HCT116 (cell line): ENCODE results near the gene ADGRB3. TPM values are rescaled to one million over a fixed set of nuclear protein-coding genes. Genes with fewer than 3 reads are reported as not detected.
A peak's percentile ranks its signal among the peaks of the same experiment; 100 is the strongest.

Source experiments
- ATAC-seq: fragments of 200-7000 bp; cut with Tn5 transposase; 2 replicates; pipeline ENCODE4 v1.9.1; 2020; ENCODE audit warnings: mild to moderate bottlenecking, moderate library complexity
- BruUV-seq: library from RNA; stranded (reverse); fragments of 400-500 nt; replicated peaks from 2 replicates; lab custom pipeline; 2021; lab: Mats Ljungman, UMichigan
- CTCF ChIA-PET: fragments of 300-600 bp; sonication (Branson Sonifier 250); formaldehyde crosslinking; loops from one replicate; lab custom pipeline; 2021; ENCODE audit warnings: antibody characterized with exemption; lab: Charles Lee
- POLR2A ChIA-PET: fragments of 300-600, 350-600 bp; sonication (Branson Sonifier 250); formaldehyde crosslinking; loops from one replicate; lab custom pipeline; 2021; ENCODE audit warnings: antibody characterized with exemption; lab: Charles Lee
- RAD21 ChIA-PET, 2 experiments: fragments of 300-600 bp; sonication (Branson Sonifier 250); formaldehyde crosslinking; loops; one replicate each; lab custom pipeline; 2023; ENCODE audit warnings: low total read pairs in 2 of 2; ENCODE audit not compliant: uncharacterized antibody in 2 of 2, unreplicated experiment in 2 of 2, low non-redundant PET in 1 of 2; lab: Charles Lee
- DNase-seq: peaks from one replicate; pipeline ENCODE4 v3.0.0-alpha.2; 2010; ENCODE audit warnings: low read depth, low spot score
- H2AFZ ChIP-seq: fragments of 200-600 bp; shearing (Covaris generic), sonication (generic); 2 replicates; pipeline ENCODE4 v1.6.1; 2017; ENCODE audit warnings: low read depth, mixed run types, mixed read lengths, antibody characterized with exemption, low read length; ENCODE audit not compliant: poor library complexity, severe bottlenecking
- H3K27ac ChIP-seq: 2 replicates; pipeline ENCODE4 v1.5.1; 2012; ENCODE audit warnings: low read depth, low read length
- H3K27me3 ChIP-seq: fragments of 200-600 bp; sonication (generic); 2 replicates; pipeline ENCODE4 v1.6.1; 2016; ENCODE audit warnings: mixed run types, low read length, mixed read lengths; ENCODE audit not compliant: insufficient read depth
- H3K36me3 ChIP-seq, 2 experiments: fragments of 200-500 bp in 1 of 2; fragments of 200-600 bp in 1 of 2; sonication (Bioruptor generic) in 1 of 2; sonication (generic) in 1 of 2; 2 replicates each; pipeline versions ENCODE4 v1.5.1 to v1.6.1; 2014 to 2016; ENCODE audit warnings: low read length in 2 of 2, inconsistent platforms in 1 of 2, mixed read lengths in 1 of 2, mixed run types in 1 of 2; ENCODE audit not compliant: insufficient read depth in 2 of 2, control insufficient read depth in 1 of 2
- H3K4me1 ChIP-seq, 2 experiments: fragments of 200-600 bp in 1 of 2; sonication (generic) in 1 of 2; 2 replicates each; pipeline versions ENCODE4 v1.5.1 to v1.6.1; 2012 to 2017; ENCODE audit warnings: low read length in 2 of 2, inconsistent platforms in 1 of 2, mild to moderate bottlenecking in 1 of 2, mixed read lengths in 1 of 2, mixed run types in 1 of 2, moderate library complexity in 1 of 2; ENCODE audit not compliant: insufficient read depth in 2 of 2, control insufficient read depth in 1 of 2
- H3K4me2 ChIP-seq: fragments of 200-600 bp; sonication (generic); 2 replicates; pipeline ENCODE4 v1.6.1; 2017; ENCODE audit warnings: mixed run types, low read length, mixed read lengths
- H3K4me3 ChIP-seq, 2 experiments: fragments of 200-600 bp in 1 of 2; sonication (generic) in 1 of 2; replicated peaks in 1 of 2; 2 replicates each; pipeline ENCODE4 v1.5.1; 2011 to 2016; ENCODE audit warnings: low read length in 2 of 2, control low read depth in 1 of 2, low read depth in 1 of 2, mild to moderate bottlenecking in 1 of 2, mixed read lengths in 1 of 2, mixed run types in 1 of 2
- H3K79me2 ChIP-seq: fragments of 200-600 bp; sonication (generic); 2 replicates; pipeline ENCODE4 v1.6.1; 2017; ENCODE audit warnings: mild to moderate bottlenecking, mixed run types, low read length, moderate library complexity, mixed read lengths; ENCODE audit not compliant: insufficient read depth
- H3K9ac ChIP-seq: fragments of 200-600 bp; sonication (generic); 2 replicates; pipeline ENCODE4 v1.6.1; 2016; ENCODE audit warnings: low read length, mixed read lengths
- H3K9me2 ChIP-seq: fragments of 200-600 bp; sonication (generic), shearing (Covaris generic); 2 replicates; pipeline ENCODE4 v1.6.1; 2017; ENCODE audit warnings: mixed run types, mild to moderate bottlenecking, moderate library complexity; ENCODE audit not compliant: insufficient read depth
- H3K9me3 ChIP-seq, 2 experiments: fragments of 200-500 bp in 1 of 2; fragments of 200-600 bp in 1 of 2; sonication (Bioruptor generic) in 1 of 2; sonication (generic) in 1 of 2; 2 replicates each; pipeline ENCODE4 v1.6.1; 2014 to 2017; ENCODE audit warnings: low read length in 2 of 2, mixed read lengths in 2 of 2, inconsistent platforms in 1 of 2, low read depth in 1 of 2, mild to moderate bottlenecking in 1 of 2, mixed run types in 1 of 2, moderate library complexity in 1 of 2; ENCODE audit not compliant: control insufficient read depth in 1 of 2, insufficient read depth in 1 of 2
- H4K20me1 ChIP-seq: fragments of 200-600 bp; sonication (generic), shearing (Covaris generic); 2 replicates; pipeline ENCODE4 v1.6.1; 2017; ENCODE audit warnings: mixed run types, mild to moderate bottlenecking, moderate library complexity; ENCODE audit not compliant: insufficient read depth
- CEBPB ChIP-seq: IDR thresholded peaks from 2 replicates; pipeline ENCODE4 v1.6.1; 2012; ENCODE audit warnings: low read depth
- CTCF ChIP-seq, 3 experiments: fragments of 200-600 bp in 1 of 3; sonication (generic) in 1 of 3; IDR thresholded peaks in 2 of 3; conservative IDR thresholded peaks in 1 of 3; 2 replicates each; pipeline ENCODE4 v1.5.1; 2012 to 2017; ENCODE audit warnings: low read depth in 2 of 3, low read length in 2 of 3, antibody characterized with exemption in 1 of 3, borderline replicate concordance in 1 of 3, control low read depth in 1 of 3, mild to moderate bottlenecking in 1 of 3, mixed read lengths in 1 of 3, mixed run types in 1 of 3, moderate library complexity in 1 of 3; ENCODE audit not compliant: insufficient read depth in 1 of 3
- ELF1 ChIP-seq: IDR thresholded peaks from 2 replicates; pipeline ENCODE4 v1.6.1; 2012; ENCODE audit warnings: low read depth, borderline replicate concordance
- EZH2phosphoT487 ChIP-seq: fragments of 200-600 bp; IDR thresholded peaks from 2 replicates; pipeline ENCODE4 v1.6.1; 2018; ENCODE audit warnings: antibody characterized with exemption, borderline replicate concordance
- FOSL1 ChIP-seq: IDR thresholded peaks from 2 replicates; pipeline ENCODE4 v1.6.1; 2012; ENCODE audit warnings: low read depth
- RAD21 ChIP-seq: IDR thresholded peaks from 2 replicates; pipeline ENCODE4 v1.6.1; 2012; ENCODE audit warnings: low read depth, mild to moderate bottlenecking
- REST ChIP-seq: IDR thresholded peaks from 2 replicates; pipeline ENCODE4 v1.6.1; 2012; ENCODE audit warnings: low read depth
- SIN3A ChIP-seq: IDR thresholded peaks from 2 replicates; pipeline ENCODE4 v1.6.1; 2012; ENCODE audit warnings: low read depth
- intact Hi-C: fragments of 100-400 bp; cut with micrococcal nuclease; formaldehyde crosslinking; loops from 2 replicates; pipeline ENCODE4 v1.10.0; 2022
- total RNA-seq: library from RNA; stranded (reverse); gene quantifications from one replicate; pipeline ENCODE4 v1.2.1, GENCODE V29; 2021; ENCODE audit not compliant: unreplicated experiment

Gene ADGRB3
- total RNA-seq, 1 experiment from 2014 or later, result not detected

- BruUV-seq, result no TSS peak
- intact Hi-C loops, result no loop called here
- Histone ChIP-seq H3K4me2 (no peak overlapping the region), H3K4me1 (no peaks in the 10 kb centered on the region; a peak in 1 of 4 replicates), H3K79me2 (no peaks in the 10 kb centered on the region), H3K9me3 (peaks cover 1 to 12% of the 10 kb centered on the region in 2 experiments; a peak in 2 of 4 replicates), H3K27me3 (no peaks in the 10 kb centered on the region), H3K9me2 (no peaks in the 10 kb centered on the region), H4K20me1 (no peaks in the 10 kb centered on the region), H3K36me3 (no peaks in the 10 kb centered on the region), H3K9ac (no peak overlapping the region), H3K4me3 (no peak overlapping the region), H3K27ac (no peak overlapping the region), H2AFZ (no peak overlapping the region)
- CTCF ChIA-PET, result no interaction called here
- ATAC-seq, result no peak
- no peak for DNase-seq
- RAD21 ChIA-PET, result no interaction called here
- POLR2A ChIA-PET, result no interaction called here
- TF ChIP-seq CTCF (IDR thresholded peaks at IDR 0.05 in 2 of 3, conservative IDR thresholded peaks at IDR 0.05 in 1 of 3; ENCODE audit: borderline replicate concordance in 1 of 3, insufficient read depth in 1 of 3, low read depth in 2 of 3, low read length in 2 of 3), result no peak
- no peak for TF ChIP-seq EZH2phosphoT487
- TF ChIP-seq CEBPB, result no peak
- TF ChIP-seq FOSL1, result no peak
- TF ChIP-seq RAD21, result no peak
- TF ChIP-seq ELF1, result no peak
- no peak for TF ChIP-seq SIN3A
- TF ChIP-seq REST, result peak; percentile 31
Observed at GRCh38 chr6:69232911-69233448, 597.9 kb downstream of the ADGRB3 start.
